ENCODE measurements around the gene HIVEP3.

Gene HIVEP3

DNA sequence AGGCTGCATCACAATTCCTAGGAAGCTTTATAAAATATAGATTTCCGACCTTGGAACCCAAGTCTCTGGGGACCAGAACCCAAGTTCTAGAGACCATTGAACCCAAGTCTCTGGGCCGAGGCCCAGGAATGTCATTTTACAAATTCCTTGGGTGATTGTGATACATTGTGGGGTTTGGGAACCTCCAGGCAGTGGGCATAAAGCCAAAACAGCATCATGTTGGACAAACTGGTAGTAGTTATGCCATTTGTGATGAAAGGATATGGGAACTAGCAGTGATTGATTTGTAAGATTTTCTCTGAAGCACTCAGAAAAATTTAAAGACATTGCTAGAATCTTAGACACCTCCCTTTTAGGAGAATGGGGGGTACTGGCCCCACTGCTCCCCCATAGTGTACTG is 160.2 kb downstream of the HIVEP3 start:
- TF ChIP-seq, protein P1, sequence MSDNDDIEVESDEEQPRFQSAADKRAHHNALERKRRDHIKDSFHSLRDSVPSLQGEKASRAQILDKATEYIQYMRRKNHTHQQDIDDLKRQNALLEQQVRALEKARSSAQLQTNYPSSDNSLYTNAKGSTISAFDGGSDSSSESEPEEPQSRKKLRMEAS (IDR thresholded peaks at IDR 0.05), result no peak
- TF ChIP-seq RAD21 (IDR thresholded peaks at IDR 0.05; ENCODE audit: low read depth), result no peak
- no peak for TF ChIP-seq CREB1 (IDR thresholded peaks at IDR 0.05; ENCODE audit: low read depth)
- no peak for TF ChIP-seq EP300 (IDR thresholded peaks at IDR 0.05; ENCODE audit: borderline replicate concordance)
- no peak for TF ChIP-seq NFIC (IDR thresholded peaks at IDR 0.05)
- TF ChIP-seq, protein P2, sequence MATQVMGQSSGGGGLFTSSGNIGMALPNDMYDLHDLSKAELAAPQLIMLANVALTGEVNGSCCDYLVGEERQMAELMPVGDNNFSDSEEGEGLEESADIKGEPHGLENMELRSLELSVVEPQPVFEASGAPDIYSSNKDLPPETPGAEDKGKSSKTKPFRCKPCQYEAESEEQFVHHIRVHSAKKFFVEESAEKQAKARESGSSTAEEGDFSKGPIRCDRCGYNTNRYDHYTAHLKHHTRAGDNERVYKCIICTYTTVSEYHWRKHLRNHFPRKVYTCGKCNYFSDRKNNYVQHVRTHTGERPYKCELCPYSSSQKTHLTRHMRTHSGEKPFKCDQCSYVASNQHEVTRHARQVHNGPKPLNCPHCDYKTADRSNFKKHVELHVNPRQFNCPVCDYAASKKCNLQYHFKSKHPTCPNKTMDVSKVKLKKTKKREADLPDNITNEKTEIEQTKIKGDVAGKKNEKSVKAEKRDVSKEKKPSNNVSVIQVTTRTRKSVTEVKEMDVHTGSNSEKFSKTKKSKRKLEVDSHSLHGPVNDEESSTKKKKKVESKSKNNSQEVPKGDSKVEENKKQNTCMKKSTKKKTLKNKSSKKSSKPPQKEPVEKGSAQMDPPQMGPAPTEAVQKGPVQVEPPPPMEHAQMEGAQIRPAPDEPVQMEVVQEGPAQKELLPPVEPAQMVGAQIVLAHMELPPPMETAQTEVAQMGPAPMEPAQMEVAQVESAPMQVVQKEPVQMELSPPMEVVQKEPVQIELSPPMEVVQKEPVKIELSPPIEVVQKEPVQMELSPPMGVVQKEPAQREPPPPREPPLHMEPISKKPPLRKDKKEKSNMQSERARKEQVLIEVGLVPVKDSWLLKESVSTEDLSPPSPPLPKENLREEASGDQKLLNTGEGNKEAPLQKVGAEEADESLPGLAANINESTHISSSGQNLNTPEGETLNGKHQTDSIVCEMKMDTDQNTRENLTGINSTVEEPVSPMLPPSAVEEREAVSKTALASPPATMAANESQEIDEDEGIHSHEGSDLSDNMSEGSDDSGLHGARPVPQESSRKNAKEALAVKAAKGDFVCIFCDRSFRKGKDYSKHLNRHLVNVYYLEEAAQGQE (IDR thresholded peaks at IDR 0.05; ENCODE audit: low read depth), result no peak
- TF ChIP-seq, protein P3, sequence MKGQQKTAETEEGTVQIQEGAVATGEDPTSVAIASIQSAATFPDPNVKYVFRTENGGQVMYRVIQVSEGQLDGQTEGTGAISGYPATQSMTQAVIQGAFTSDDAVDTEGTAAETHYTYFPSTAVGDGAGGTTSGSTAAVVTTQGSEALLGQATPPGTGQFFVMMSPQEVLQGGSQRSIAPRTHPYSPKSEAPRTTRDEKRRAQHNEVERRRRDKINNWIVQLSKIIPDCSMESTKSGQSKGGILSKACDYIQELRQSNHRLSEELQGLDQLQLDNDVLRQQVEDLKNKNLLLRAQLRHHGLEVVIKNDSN (IDR thresholded peaks at IDR 0.05), result no peak
- no peak for TF ChIP-seq TEAD4 (IDR thresholded peaks at IDR 0.05)

DNA sequence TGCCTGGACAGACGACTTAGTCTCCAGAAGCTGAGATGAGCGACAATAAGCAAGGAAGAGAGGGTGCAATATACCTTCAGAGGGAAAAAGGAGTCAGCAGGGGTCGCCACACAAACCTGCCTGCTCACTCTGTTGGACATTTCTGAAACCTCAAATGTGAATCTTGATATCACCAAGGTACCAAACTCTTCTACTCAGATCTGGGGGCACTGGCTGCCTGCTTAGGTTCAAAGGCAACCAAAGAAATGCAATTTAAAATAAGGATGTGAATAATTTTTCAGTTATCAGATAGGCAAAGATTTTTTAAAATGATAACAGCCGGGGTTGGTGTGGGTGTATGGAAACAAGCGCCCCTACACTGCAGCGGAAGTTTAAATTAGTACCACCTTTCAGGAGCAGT is 164.2 kb downstream of the HIVEP3 start:
- TF ChIP-seq FOXM1 (IDR thresholded peaks at IDR 0.05; ENCODE audit: borderline replicate concordance, low read depth), result no peak
- no peak for TF ChIP-seq ZBTB7A (IDR thresholded peaks at IDR 0.05; ENCODE audit: low read depth)
- TF ChIP-seq, protein P1 (IDR thresholded peaks at IDR 0.05), result no peak
- TF ChIP-seq RAD21 (IDR thresholded peaks at IDR 0.05; ENCODE audit: low read depth), result no peak; the same call in 1 of the 2 replicates
- TF ChIP-seq, protein P2 (IDR thresholded peaks at IDR 0.05; ENCODE audit: low read depth), result no peak
- TF ChIP-seq, protein P3 (IDR thresholded peaks at IDR 0.05), result no peak
- no peak for TF ChIP-seq YY1 (IDR thresholded peaks at IDR 0.05; ENCODE audit: low read depth)
- no peak for TF ChIP-seq TCF12 (IDR thresholded peaks at IDR 0.05; ENCODE audit: low read depth)
- no peak for TF ChIP-seq EGR1 (IDR thresholded peaks at IDR 0.05)
- no peak for TF ChIP-seq CEBPB (IDR thresholded peaks at IDR 0.05)
- no peak for TF ChIP-seq CREB1 (IDR thresholded peaks at IDR 0.05; ENCODE audit: low read depth)
- no peak for TF ChIP-seq TAF1 (IDR thresholded peaks at IDR 0.05; ENCODE audit: low read depth)
- no peak for TF ChIP-seq NFIC (IDR thresholded peaks at IDR 0.05)

DNA sequence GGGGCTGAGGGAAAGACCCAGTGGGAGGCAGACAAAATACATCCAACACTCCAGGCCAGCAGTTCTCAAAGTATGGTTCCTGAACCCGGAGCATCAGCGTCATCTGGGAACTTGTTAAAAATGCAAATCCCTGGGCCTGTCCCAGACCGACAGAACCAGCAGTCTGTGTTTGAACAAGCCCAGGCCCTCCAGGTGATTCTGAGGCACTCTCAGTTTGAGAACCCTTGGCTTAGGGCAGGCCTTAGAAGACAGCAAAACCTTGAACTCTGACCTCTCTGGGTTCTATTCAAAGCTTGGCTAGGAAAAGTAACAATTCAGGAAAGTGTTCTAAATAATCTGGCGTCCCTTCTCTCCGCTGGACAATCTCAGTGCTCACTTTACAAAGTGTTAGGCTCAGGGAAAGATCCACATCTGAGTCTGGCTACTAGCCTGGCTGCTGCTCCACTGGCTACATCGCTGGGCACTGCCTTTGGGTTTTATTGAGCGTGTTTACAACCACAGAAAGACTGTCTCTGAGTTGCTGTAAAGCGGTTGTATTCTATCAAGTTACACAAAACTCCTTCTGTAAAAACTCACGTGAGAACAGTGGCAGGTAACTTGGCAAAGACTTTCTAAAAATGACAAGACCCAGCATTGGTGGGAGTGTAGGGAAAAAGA is 166.1 kb downstream of the HIVEP3 start:
- no peak for TF ChIP-seq CREB1 (IDR thresholded peaks at IDR 0.05; ENCODE audit: low read depth)
- TF ChIP-seq, protein P2 (IDR thresholded peaks at IDR 0.05; ENCODE audit: low read depth), result no peak
- TF ChIP-seq, protein P3 (IDR thresholded peaks at IDR 0.05), result no peak
- TF ChIP-seq CEBPB (IDR thresholded peaks at IDR 0.05), result no peak
- no peak for TF ChIP-seq RAD21 (IDR thresholded peaks at IDR 0.05; ENCODE audit: low read depth)
- no peak for TF ChIP-seq EP300 (IDR thresholded peaks at IDR 0.05; ENCODE audit: borderline replicate concordance)
- TF ChIP-seq NFIC (IDR thresholded peaks at IDR 0.05), result no peak
- no peak for TF ChIP-seq EGR1 (IDR thresholded peaks at IDR 0.05)
- no peak for TF ChIP-seq TEAD4 (IDR thresholded peaks at IDR 0.05)
- TF ChIP-seq, protein P1 (IDR thresholded peaks at IDR 0.05), result no peak
- TF ChIP-seq ZBTB7A (IDR thresholded peaks at IDR 0.05; ENCODE audit: low read depth), result no peak
